ENCODE data around the gene ZDHHC19.
"Not testable (repeated sequence)": the region's sequence is repeated elsewhere in the genome, so short reads cannot be mapped to it uniquely, and the experiment has no call there.

ZDHHC19 gene

DNA sequence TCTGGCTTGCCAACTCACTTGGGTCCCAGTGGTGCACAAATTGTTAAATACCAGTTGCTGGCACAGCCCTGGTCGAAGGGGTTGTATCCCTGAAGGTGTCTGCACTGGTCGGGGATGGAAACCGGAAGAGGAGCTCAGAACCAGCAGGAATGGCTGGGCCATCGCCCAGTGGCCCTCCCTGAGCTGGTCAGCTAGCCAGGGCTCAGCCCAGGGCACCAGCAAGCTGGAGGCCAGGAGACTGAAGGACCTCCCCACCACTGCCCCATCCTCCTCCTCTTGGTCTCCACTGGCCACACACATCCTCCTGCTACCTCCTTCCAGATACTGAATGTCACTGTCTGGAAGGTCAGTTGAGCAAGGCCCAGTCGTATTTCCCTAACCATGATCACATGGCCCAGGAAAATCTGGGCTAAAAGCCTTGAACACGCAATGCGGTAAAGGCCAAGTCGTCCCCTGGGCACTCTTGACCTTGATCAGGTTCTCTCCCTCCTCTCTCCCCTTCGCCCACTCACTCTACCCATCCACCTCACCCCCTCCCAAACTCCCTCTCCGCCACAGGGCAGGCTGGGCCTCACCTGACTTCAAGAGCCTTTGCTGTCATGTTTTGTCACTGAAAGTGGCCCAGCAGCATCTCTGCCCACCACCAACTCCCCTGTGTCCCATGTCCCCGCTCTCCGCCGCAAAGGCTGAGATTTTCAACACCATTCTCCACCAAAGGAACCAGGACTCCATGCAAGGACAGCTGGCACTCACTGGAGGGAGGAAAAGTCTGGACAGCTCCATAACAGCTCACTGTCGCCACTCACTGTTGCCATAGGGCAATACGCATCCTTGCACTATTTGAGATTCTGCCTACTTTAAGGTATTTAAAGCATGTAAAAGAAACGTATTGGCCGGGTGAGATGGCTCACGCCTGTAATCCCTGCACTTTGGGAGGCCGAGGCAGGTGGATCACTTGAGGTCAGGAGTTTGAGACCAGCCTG, 12.1 kb downstream of the ZDHHC19 start:
- peak; percentile 53 for DNase-seq

DNA sequence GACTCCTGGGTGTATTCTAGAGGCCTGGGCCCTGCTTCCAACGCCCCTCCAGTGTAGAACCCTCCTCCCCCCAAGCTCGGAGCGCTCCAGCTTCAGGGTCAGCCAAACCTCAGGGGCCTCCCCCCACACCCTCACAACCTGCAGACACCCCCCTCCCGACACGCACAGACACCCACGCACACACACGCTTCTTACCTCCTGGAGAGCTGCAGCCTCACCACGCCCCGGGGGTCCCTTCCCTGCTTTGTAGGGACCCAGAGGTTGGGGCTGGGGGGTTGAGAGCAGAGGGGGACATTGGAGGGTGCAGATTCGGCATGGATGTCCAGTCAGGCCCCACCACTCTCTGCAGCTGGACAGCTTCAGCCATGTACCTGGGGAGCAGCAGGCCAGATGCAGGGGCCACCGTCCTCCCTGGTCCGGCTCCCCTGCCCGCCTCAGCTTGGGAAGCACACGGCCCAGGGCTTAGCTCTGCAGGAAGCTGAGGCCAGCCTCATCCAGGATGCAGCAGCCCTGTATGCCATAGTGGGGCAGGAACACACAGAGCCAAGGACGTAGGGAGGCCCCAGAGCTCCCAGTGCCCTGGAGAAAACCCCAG, 13.0 kb downstream of the ZDHHC19 start:
- DNase-seq, result no peak

DNA sequence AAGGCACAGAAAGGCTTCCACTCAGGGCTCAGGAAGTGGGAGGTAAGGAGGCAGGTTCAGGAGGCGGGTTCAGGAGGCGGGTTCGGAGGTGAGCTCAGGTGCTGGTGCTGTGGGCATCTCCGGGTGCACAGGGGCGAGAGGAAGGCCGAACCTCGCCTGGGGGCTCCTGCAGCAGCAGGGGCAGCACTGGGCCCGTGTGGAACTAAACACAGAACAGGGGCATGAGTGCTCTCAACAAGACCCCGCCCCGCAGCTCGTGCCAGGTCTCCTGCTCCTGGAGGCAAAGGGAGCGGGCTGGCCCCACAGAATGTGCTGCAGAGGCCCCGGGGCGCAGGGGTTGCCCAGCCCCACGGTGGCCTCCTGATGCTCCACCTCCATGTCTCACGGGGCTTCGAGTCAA, 13.7 kb downstream of the ZDHHC19 start:
- peak; percentile 50 for DNase-seq

DNA sequence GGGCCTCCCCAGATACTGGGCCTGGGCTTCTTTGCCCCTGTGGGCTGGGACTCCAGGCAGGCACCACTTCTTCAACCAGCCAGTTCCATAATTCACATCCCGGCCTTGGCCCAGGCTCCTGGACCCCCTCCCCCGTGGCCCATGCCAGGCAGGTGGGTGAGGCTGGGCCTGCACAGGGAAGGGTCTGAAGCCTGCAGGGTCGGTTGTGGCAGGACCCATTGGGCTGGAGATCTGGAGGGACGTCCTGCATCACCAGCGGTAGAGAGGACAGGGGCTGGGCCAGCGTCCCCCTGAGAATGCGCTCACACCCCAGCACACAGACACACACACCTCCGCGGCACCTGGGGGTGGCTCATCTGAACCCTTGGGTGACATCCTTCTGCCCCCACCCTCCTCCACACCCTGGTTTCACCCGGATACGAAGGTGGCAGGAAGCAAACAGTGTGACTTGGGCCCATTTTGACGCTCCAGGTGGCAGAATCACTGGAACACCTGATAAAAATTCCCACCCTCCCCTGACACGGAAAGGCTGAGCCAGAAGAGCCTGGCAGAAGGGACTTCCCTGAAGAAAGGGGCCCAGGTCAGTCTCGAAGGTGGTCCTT, 15.4 kb downstream of the ZDHHC19 start:
- DNase-seq, result no peak

DNA sequence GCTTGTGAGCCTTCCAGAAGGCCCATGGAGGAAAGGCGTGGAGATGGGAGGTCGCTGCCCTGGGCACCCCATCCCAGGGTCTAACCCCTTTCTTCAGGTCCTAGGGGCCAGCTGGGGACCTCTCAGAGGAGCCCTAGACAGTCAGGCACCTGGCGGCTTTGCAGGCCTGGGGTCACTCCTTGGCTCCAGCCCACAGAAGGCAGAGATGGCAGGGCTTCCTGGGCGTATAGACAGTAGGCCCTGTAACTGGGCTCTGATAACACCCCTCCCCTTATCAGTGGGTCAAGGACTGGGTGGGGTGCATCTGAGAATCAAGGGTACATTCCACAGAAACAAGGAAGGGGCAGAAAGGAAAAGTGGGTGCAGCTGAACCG, 16.7 kb downstream of the ZDHHC19 start:
- no peak for DNase-seq

DNA sequence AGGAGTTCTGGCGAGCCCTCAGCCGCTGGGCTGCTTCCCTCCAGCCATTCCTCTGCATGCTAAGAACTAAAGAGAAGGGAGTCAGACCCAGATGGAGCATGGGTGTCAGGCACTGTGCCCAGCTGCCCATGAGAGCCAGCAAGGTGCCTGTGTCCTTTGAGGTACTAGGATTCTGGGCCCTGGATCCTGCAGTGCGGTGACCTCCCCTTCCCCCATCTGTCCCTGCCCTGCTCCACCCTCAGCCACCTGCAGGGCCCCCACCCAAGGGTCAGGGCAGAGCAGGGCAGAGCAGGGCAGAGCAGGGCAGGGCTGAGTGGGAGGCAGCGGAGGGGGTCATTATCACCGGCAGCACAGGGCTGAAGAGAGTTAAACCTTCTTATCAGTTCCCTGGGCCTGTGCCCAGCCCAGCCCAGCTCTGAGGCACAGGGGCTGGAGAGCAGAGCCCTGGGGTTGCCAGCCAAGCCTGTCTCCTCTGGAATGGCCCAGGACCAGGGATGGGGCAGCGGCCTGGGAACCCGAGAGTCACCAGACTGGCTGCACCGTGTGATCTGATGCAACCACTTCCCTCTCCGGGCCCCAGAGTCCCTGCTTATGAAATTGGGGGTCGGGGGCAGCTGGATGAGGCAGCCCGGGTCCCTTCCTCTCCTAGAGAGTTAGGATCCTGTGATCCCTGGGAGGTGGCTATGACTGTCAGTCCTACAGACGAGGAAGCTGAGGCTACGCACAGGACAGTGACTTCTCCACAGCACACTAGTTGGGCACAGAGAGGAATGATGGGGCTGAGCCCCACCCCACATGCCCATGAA, 17.3 kb downstream of the ZDHHC19 start:
- DNase-seq, result peak; percentile 51

DNA sequence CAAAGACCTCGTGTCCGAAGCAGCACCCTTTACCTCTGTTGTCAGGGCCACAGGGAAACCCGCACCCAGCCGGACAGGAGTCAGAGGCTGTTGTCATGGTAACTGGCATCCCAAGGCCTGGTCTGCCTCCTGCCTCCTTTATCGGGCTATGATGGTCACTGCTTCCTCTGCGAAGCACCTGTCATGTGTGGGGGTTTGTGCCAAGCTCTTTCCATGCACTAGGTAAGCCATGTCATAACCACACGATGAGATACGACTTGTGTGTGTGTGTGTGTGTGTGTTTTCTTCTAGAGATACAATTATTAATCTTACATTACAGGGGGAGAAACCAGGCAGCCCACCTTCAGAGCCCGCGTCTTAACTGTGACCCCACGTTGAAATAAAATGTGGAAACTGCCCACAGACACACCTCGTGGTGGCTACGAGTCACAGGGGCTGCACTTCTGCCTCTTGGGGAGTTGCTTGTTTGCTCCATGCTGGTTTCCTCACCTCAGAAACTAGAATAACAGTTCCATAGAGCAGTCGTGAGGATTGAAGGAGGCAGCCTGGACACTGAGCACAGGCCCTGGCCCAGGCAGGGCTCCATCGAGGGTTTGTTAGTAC, 18.0 kb downstream of the ZDHHC19 start:
- DNase-seq, result no peak

DNA sequence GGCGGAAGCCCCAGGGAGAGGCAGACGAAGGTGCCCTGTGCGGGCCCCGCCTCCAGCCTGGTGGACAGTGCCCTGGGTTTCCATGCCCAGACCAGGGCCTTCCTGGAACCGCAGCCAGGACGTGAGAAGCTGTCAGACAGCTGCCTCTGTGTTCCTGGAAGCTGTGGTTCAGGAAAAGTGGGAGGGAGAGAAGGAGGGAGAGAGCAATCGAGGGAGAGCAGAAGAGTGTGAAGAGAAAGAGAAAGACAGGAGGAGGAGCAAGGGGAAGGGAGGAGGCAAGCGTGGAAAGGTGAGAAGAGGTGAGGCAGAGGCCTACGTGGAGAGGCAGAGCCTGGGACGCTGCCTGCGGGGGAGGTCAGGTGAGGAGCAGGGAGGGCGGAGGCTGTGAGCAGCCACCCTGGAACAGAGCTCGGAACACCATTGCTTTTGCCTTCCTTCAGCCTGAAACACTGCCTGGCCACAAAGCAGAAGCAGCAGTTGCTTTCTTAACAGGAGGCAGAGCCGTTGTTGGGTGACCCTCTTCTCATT, 18.6 kb downstream of the ZDHHC19 start:
- DNase-seq, result no peak

DNA sequence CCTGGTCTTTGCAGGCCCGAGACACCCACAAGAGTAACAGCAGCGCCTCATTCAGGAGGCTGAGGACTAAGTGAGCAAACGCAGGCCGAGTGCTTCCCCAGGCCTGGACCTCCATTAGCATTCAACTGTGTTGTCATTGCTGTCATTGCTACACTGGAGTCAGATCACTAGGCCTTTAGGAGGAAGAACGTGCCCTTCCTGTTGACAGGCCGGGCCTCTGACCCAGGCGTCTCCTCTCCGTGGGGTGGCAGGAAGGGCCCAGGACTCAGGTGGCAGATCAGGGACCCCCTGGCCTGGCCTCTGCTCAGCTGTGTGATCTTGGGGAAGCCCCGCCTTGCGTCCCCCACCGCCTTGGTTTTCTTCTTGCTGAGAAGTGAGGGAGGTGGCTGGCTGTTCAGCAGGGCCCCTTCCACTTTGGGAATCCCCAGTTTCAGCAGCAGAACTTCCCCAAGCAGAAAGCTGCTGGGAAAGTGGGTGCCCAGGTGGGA, 19.1 kb downstream of the ZDHHC19 start:
- no peak for DNase-seq

DNA sequence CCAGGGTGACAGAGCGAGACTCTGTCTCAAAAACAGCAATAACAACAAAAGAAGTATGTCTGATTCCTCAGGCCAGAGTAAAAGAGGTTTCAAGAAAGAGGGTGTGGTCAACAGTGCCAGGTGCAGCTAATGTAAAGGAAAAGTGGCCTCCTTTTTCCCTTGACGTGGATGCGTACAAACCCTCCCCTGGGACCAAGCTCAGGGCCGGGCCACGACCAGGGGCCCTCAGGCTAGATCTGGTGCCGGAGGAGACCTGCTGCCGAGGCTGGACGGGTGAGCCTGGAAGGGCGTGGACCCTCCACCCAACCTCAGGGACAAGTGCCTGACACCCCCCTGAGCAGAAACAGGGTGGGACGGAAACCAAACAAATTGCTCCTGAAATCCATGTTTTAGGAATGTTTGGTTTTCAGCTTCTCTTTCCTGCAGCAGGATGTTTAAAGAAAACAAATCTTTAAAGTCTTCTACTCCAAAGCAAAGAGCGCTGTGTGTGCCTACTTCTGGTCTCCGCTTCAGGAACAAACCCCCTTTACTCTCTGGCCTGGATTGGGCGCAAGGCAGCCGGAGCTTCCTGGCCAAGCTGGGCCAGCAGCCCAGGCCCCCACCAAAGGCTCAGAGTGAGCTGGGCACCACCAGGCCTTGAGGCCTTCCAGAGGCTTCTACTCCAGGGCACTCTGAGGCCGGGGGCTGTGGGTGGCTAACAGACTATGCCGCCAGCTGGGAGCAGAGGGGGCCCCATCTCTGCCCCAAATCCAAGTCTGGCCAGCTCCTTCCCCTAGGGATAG, 21.4 kb downstream of the ZDHHC19 start:
- DNase-seq, result no peak

DNA sequence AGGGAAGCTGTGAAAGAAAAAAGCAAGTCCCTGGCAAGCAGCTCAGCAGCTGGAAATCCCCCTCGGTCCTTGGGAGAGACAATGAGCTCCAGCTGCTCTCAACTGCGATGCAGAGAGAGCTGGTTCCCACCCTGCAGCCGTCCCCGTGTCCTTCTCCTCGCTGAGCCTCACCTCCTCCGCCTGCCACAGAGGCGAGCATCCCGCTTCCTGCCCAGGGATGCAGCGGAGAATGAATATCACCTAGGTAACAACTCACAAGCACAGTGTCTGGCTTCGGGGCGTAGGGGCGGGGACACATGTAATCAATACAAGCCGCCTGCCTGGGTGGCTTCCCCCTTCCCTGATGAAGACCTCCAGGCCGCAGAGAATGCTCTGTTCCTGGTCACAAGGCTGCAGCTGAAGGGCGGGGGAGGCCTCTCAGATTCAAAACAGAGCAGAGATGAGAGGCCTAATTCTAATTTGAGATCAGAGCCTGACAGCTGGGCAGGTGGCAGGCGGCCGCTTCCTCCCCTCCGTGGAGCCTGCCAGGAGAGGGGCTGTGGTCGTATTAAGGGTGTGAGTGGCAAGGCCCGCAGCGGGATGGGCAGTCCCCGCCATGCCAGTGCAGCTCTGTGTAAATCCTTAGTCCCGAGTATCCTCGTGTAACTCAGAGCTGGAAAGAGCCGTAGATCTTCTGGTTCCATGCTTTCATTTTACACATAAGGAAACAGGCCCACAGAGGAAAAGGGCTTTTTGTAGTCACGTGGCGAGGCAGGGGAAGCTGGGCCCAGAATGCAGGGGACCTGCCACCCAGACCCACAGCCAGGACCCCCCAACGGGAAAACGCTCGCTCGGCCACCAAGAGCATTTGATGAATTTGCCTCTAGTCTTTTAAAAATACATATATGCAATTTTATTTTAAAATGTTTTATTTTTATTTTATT, 24.3 kb downstream of the ZDHHC19 start:
- peak; percentile 71 for DNase-seq

DNA sequence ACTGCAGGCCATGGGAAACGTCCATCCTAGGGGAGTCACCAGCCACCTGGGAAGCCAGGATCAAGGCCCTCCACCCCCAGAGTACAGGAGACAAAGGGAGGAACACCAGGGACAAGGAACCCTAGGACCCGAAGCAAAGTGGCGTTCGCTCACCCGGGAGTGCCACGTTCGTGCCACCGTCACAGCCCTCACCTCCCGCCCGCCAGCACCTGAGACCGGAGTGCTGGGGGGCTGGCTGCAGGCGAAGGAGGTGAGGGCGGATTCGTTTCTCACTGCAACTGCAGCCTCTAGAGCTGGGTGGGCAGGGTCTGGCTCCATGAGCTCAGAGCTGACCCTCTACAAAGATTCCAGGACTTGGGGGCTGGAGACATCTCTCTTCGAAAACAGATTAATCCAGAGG, 26.3 kb downstream of the ZDHHC19 start:
- no peak for DNase-seq

DNA sequence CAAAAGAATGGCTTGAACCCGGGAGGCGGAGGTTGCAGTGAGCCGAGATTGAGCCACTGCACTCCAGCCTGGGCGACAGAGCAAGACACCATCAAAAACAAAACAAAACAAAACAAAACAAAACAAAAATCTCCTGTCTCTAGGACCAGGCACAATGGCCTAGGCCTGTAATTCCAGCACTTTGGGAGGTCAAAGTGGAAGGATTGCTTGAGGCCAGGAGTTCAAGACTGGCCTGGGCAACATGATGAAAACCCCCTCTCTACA, 27.1 kb downstream of the ZDHHC19 start:
- DNase-seq, result not testable (repeated sequence)

DNA sequence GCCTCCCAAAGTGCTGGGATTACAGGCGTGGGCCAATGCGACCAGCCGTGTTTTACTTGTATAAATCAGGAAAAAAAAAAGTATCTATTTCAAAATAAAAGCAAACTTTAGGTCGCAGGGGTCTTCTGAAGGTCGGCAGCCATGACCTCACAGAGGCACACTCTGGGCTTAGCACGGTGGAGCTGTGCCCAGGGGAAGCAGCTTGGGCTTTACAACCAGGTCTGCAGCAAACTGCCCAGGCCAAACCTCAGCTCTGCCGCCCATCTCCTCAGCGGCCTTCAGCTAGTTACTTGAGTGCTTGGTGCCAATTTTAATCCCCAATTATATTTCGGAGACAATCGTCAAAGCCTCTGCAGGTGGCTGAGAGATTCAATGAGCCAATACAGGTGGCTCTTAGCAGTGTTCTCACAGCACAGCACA, 30.1 kb downstream of the ZDHHC19 start:
- peak; percentile 28 for DNase-seq

DNA sequence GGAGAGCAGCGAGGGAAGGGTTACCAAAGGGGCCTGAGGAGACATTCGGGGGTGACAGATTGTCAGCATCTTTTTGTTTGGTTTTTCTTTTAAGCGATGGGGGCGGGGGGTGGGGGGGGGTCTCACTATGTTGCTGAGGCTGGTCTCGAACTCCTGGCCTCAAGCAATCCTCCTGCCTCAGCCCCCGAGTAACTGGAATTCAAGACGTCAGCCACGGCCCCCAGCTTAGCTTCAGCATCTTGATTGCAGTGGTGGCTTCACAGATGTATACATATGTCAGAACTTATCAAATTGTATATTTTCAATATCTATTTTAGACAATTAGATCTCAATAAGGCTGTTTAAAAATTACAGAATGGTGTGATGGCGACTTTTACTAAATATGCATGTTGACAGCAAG, 30.9 kb downstream of the ZDHHC19 start:
- no peak for DNase-seq

DNA sequence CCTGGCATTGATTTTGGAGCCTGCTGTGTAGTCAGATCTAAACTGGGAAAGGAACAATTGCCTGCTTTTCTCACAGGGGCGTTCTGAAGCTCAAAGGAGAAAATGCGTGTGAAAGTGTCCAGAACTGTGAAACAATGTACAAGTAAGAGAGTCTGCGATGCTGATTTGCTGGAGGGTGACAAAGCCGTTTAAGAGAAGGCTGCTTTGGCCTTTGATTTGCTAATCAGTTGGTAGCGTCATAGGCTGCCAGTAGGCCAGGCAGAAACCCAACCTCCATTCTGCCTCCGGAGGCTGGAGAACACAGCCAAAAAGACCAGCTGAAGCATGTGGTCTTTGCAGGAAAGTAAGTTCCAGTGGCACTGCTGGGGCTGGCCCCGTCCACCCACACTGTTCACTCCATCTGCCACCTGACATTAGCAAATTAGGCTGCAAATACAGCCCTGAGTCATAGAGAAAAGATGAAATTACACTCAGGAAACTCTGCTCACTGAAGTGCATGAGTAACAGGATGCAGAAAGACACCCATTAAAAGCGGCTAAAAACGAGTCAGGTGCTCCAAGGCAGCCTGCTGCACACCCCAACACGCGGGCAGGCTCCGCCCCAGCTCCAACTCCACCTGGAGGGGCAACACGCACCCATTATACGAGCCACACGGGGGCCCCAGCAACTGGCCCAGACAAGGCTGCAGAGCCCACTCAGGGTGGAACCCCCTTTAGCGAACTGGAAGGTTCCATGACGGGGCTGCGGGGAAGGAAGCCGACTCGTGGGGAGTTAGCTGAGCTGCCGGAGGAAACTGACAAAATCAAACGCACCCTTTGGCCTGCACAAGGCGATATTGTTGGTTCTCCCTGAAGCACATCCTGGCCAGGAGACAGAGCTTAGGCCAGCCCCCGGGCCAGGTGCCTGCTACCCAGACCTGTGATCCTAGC, 31.6 kb downstream of the ZDHHC19 start:
- peak; percentile 62 for DNase-seq

DNA sequence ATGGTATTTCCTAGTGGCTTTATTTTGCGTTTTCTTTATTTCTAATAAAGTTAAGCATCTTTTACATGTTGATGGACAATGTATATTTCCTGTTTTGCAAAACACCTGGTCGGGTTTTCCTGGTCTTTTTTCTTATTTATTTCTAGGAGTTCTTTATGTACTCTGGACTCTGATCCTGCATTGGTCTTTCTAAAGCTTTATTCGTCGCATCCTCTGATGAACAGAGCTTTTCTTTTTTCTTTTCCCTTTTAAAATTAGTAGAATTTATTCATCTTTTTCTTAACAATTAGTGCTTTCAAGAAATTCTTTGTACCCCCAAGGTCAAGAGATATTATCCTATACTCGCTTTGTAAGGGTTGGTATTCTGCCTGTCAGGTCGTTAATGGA, 32.2 kb downstream of the ZDHHC19 start:
- no peak for DNase-seq

DNA sequence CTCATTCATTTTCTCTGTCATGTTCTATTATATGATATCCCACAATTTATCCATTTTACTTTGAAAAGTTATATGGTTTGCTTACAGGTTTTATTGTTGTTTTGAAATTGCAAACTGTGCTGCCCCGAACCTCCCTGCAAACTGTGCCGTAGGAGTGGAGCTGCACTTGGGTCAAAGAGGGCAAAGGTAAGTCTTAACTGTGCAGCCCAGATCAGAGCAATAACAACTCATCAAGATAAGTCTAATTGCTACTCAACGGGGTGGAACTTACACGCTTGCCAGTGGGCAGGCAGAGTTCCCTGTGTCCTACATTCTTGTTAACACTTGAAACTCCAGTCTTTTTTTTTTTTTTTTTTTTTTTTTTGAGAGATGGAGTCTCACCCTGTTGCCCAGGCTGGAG, 33.2 kb downstream of the ZDHHC19 start:
- DNase-seq, result peak; percentile 31

DNA sequence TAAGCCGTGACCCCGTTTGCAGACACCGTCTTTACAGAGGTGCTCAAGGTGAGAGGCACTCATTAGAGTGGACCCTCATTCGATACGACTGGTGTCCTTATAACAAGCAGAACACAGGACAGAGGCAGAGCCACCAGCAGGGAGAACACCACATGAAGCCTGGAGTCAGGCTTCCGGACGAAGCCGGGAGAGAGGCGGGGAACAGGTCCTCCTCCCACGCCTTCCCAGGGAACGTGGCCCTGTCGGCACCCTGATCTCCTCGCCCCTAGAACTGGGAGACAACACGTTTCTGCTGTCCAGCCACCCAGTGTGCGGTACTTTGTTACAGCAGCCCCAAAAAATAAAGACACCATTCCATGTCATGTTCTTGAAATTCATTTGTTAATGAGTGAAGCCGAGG, 33.6 kb downstream of the ZDHHC19 start:
- DNase-seq, result peak; percentile 51

Measured in islet precursor cell (in vitro differentiated cells).